K562 (cell line): Measurements from ENCODE around the gene KCNK1. TPM values are rescaled to one million over a fixed set of nuclear protein-coding genes. Genes with fewer than 3 reads are reported as not detected.

Experiments
- ATAC-seq: fragments of 200-7000 bp; cut with Tn5 transposase; 3 replicates; pipeline ENCODE4 v1.9.1; 2020; ENCODE audit warnings: moderate library complexity
- BruUV-seq: library from RNA; stranded (reverse); fragments of 400-500 nt; replicated peaks from 2 replicates; lab custom pipeline; 2021; lab: Mats Ljungman, UMichigan
- CTCF ChIA-PET: fragments of 300-600 bp; formaldehyde crosslinking; extraction: SDS; loops from one replicate; lab custom pipeline; 2021; ENCODE audit warnings: low intra/inter-chr PET ratio; lab: Yijun Ruan, JAX
- POLR2A ChIA-PET: fragments of 300-600, 350-650 bp; sonication (Branson Sonifier 250); formaldehyde crosslinking; extraction: SDS; loops from one replicate; lab custom pipeline; 2021; ENCODE audit warnings: antibody characterized with exemption, inconsistent platforms; lab: Yijun Ruan, JAX
- DNase-seq, 4 experiments: peaks; one replicate each; pipeline versions ENCODE4 v3.0.0 to v3.0.0-alpha.2; 2011 to 2018; ENCODE audit warnings: low spot score in 3 of 4, mixed read lengths in 3 of 4; ENCODE audit errors: extremely low read depth in 1 of 4
- FAIRE-seq: peaks from 2 replicates; lab custom pipeline; 2011; peaks lifted over from hg19 to GRCh38; lab: Jason Lieb, UNC
- H2AFZ ChIP-seq: 2 replicates; pipeline ENCODE4 v1.6.0; 2011; ENCODE audit warnings: low read depth, low read length, control low read depth, inconsistent platforms
- H3K27ac ChIP-seq: fragments of 200-600 bp; 3 replicates; pipeline ENCODE4 v1.8.0; 2011; ENCODE audit warnings: low read depth, mild to moderate bottlenecking, control low read depth, inconsistent platforms, low read length, moderate library complexity, mixed read lengths; ENCODE audit errors: extremely low read depth
- H3K27me3 ChIP-seq, 2 experiments: fragments of 300-600 bp in 1 of 2; 2 replicates in 1 of 2; 3 replicates in 1 of 2; pipeline versions ENCODE4 v1.6.0 to v1.8.0; 2011; ENCODE audit warnings: inconsistent platforms in 2 of 2, low read length in 2 of 2, mild to moderate bottlenecking in 1 of 2, mixed read lengths in 1 of 2, moderate library complexity in 1 of 2; ENCODE audit not compliant: control insufficient read depth in 2 of 2, insufficient read depth in 2 of 2
- H3K36me3 ChIP-seq: fragments of 300-600 bp; 3 replicates; pipeline ENCODE4 v1.8.0; 2011; ENCODE audit warnings: mild to moderate bottlenecking, low read length, inconsistent platforms; ENCODE audit not compliant: control insufficient read depth, insufficient read depth
- H3K4me1 ChIP-seq, 2 experiments: fragments of 200-600 bp in 1 of 2; replicated peaks in 1 of 2; 2 replicates in 1 of 2; 3 replicates in 1 of 2; pipeline versions ENCODE4 v1.5.1 to v1.8.0; 2011; ENCODE audit warnings: inconsistent platforms in 2 of 2, low read length in 2 of 2, mild to moderate bottlenecking in 1 of 2, mixed read lengths in 1 of 2, moderate library complexity in 1 of 2; ENCODE audit not compliant: control insufficient read depth in 2 of 2, insufficient read depth in 2 of 2
- H3K4me2 ChIP-seq: 2 replicates; pipeline ENCODE4 v1.6.1; 2011; ENCODE audit warnings: low read length, control low read depth, inconsistent platforms, mixed read lengths; ENCODE audit not compliant: insufficient read depth
- H3K4me3 ChIP-seq: fragments of 200-600 bp; sonication (generic), shearing (Covaris generic); 2 replicates; pipeline ENCODE4 v1.5.1; 2016; ENCODE audit warnings: control low read depth, inconsistent platforms
- H3K79me2 ChIP-seq: fragments of 200-600 bp; 3 replicates; pipeline ENCODE4 v1.8.0; 2011; ENCODE audit warnings: low read length, inconsistent platforms; ENCODE audit not compliant: control insufficient read depth, insufficient read depth
- H3K9ac ChIP-seq, 2 experiments: 2 replicates each; pipeline versions ENCODE4 v1.6.0 to v1.6.1; 2011; ENCODE audit warnings: low read depth in 2 of 2, low read length in 2 of 2, control low read depth in 1 of 2, inconsistent platforms in 1 of 2, mild to moderate bottlenecking in 1 of 2, mixed read lengths in 1 of 2; ENCODE audit not compliant: insufficient read depth in 1 of 2
- H3K9me1 ChIP-seq: one replicate; pipeline ENCODE4 v1.6.0; 2011; ENCODE audit warnings: inconsistent platforms, mild to moderate bottlenecking, low read length, moderate library complexity; ENCODE audit not compliant: control insufficient read depth, insufficient read depth
- H3K9me3 ChIP-seq: replicated peaks from 2 replicates; pipeline ENCODE4 v1.5.1; 2011; ENCODE audit warnings: low read depth, low read length, inconsistent platforms; ENCODE audit not compliant: control insufficient read depth, insufficient read depth
- H4K20me1 ChIP-seq: replicated peaks from 2 replicates; pipeline ENCODE4 v1.6.1; 2011; ENCODE audit warnings: low read length, inconsistent platforms, mixed read lengths; ENCODE audit not compliant: control insufficient read depth, insufficient read depth
- CBFA2T3 ChIP-seq: fragments of 450-650 bp; IDR thresholded peaks from 2 replicates; pipeline ENCODE4 v1.6.1; 2017
- CHCHD3 ChIP-seq: fragments of 250-450 bp; sonication (Bioruptor Pico); IDR thresholded peaks from 2 replicates; pipeline ENCODE4 v2.1.2; 2022; ENCODE audit warnings: mild to moderate bottlenecking
- PHF8 ChIP-seq: fragments of 200-600 bp; sonication (generic); IDR thresholded peaks from 2 replicates; pipeline ENCODE4 v1.6.1; 2012; ENCODE audit warnings: mixed run types, mild to moderate bottlenecking, inconsistent platforms, low read length, moderate library complexity, borderline replicate concordance
- SAFB2 ChIP-seq: fragments of 200-400 bp; formaldehyde crosslinking; IDR thresholded peaks from 2 replicates; pipeline ENCODE4 v1.6.1; 2018; ENCODE audit warnings: borderline replicate concordance, low read length, low read depth, moderate library complexity; ENCODE audit not compliant: severe bottlenecking
- TCF3 ChIP-seq: sonication (generic); formaldehyde crosslinking; IDR thresholded peaks from 2 replicates; pipeline ENCODE4 v1.4.0; 2020; ENCODE audit warnings: mild to moderate bottlenecking, missing genetic modification reagents
- in situ Hi-C: fragments of 300-500 bp; cut with MboI; formaldehyde crosslinking; loops from 4 replicates; pipeline ENCODE4 v1.15.0; 2018; ENCODE audit warnings: inconsistent platforms, mixed read lengths
- intact Hi-C: fragments of 100-400 bp; cut with micrococcal nuclease; formaldehyde crosslinking; loops from 2 replicates; pipeline ENCODE4 v1.14.2; 2022
- polyA plus RNA-seq, 8 experiments: library from polyadenylated mRNA; depleted of rRNA in 4 of 8; stranded (reverse) in 5 of 8; unstranded in 3 of 8; fragments of >200 nt; fragmentation: Nextera tagmentation in 2 of 8; fragmentation: Illumina TruSeq in 1 of 8; extraction: Ambion mirVana in 2 of 8; extraction: Trizol in 1 of 8; gene quantifications; 2 replicates each; pipeline versions ENCODE4 v1.2.1 to v1.2.3, GENCODE V29; 2011 to 2014; ENCODE audit warnings: inconsistent platforms in 1 of 8, missing spikeins in 1 of 8
- total RNA-seq, 7 experiments: library from RNA; depleted of rRNA in 6 of 7; stranded (reverse); fragments of >200 nt in 6 of 7; fragmentation: Illumina TruSeq in 2 of 7; extraction: Trizol in 2 of 7; gene quantifications; 2 replicates each; pipeline versions ENCODE4 v1.2.1 to v1.2.3, GENCODE V29; 2011 to 2021; ENCODE audit warnings: low replicate concordance in 1 of 7
- TF ChIP-seq, protein P1 (sequence below): sonication (generic); formaldehyde crosslinking; IDR thresholded peaks from 2 replicates; pipeline ENCODE4 v1.8.0; 2022; ENCODE audit warnings: missing genetic modification reagents, mild to moderate bottlenecking, moderate library complexity, borderline replicate concordance
- TF ChIP-seq, protein P2 (sequence below): fragments of 450-650 bp; IDR thresholded peaks from 2 replicates; pipeline ENCODE4 v1.7.0; 2016; ENCODE audit warnings: borderline replicate concordance

The KCNK1 gene
- total and polyA plus RNA-seq, 9 of the 15 experiments (the other 6 are each of a cell fraction or from before 2014, with no cell fraction given): 3.1 to 22.7 (median 6.0) TPM

DNA sequence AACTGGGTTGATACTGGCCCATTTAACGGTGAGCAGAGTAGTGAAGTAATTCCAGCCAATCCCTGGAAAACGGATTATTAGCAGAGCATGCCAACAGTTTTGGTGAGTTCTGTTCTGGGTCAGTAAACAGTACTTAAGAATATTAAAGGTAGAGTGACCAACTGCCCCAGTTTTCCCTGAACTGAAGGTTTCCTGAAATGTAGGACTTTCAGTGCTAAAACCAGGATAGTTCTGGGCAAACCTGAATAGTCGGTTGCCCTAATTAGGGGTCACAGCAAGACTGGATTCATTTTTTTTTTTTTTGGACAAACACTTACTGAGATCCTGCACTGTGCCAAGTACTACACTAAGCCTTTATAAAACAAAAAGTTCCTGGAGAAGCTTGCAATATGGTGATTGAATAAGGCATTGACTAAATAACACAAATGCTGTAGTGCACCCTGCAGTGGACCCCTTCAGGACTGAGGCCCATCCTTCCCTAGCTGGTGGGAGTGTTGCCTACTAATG lies 75.9 kb downstream of the KCNK1 start (continued):
- TF ChIP-seq, protein P1, sequence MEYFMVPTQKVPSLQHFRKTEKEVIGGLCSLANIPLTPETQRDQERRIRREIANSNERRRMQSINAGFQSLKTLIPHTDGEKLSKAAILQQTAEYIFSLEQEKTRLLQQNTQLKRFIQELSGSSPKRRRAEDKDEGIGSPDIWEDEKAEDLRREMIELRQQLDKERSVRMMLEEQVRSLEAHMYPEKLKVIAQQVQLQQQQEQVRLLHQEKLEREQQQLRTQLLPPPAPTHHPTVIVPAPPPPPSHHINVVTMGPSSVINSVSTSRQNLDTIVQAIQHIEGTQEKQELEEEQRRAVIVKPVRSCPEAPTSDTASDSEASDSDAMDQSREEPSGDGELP (CRISPR knock-in tag): no peak
- TF ChIP-seq CHCHD3 (CRISPR knock-in tag): no peak
- TF ChIP-seq, protein P2, sequence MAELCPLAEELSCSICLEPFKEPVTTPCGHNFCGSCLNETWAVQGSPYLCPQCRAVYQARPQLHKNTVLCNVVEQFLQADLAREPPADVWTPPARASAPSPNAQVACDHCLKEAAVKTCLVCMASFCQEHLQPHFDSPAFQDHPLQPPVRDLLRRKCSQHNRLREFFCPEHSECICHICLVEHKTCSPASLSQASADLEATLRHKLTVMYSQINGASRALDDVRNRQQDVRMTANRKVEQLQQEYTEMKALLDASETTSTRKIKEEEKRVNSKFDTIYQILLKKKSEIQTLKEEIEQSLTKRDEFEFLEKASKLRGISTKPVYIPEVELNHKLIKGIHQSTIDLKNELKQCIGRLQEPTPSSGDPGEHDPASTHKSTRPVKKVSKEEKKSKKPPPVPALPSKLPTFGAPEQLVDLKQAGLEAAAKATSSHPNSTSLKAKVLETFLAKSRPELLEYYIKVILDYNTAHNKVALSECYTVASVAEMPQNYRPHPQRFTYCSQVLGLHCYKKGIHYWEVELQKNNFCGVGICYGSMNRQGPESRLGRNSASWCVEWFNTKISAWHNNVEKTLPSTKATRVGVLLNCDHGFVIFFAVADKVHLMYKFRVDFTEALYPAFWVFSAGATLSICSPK: no peak

DNA sequence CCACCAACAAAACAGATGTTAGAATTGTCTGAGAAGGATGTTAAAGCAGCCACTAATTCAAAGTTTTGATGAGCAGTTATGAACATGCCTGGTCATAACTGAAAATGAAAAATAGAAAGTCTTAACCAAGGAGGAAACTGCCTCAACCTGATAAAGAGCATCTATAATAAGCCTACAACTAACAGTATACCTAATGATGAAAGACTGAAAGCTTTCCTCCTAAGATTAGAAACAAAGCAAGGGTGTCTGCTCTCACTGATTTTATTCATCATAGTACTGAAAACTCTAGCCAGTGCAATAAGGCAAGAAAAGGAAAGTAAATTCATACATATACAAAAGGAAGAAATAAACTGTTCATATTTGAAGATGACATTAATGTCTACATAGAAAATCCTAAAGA lies 82.0 kb downstream of the KCNK1 start:
- H3K27me3 ChIP-seq: no peaks in the 10 kb centered on the region
- no TSS peak for BruUV-seq
- CTCF ChIA-PET: no interaction called here
- no peak overlapping the region for H2AFZ ChIP-seq
- no peaks in the 10 kb centered on the region for H3K9me3 ChIP-seq
- H3K4me3 ChIP-seq: no peak overlapping the region
- H3K9ac ChIP-seq: no peak overlapping the region
- FAIRE-seq (no peak), ATAC-seq (no peak)
- H4K20me1 ChIP-seq: no peaks in the 10 kb centered on the region
- in situ Hi-C loops: no loop called here
- peak; percentile 28; the same call in 1 of the 2 replicates for TF ChIP-seq TCF3 (CRISPR knock-in tag)
- peak; percentile 42; the same call in 1 of the 2 replicates for TF ChIP-seq CBFA2T3
- no peak for TF ChIP-seq SAFB2
- no peak for TF ChIP-seq PHF8
- TF ChIP-seq, all 486 proteins: peak for 2
- Histone ChIP-seq H3K9me1 (no peaks in the 10 kb centered on the region), H3K4me2 (no peak overlapping the region), H3K27ac (no peak overlapping the region), H3K4me1 (no peaks in the 10 kb centered on the region; a peak in 1 of 5 replicates), H3K79me2 (no peaks in the 10 kb centered on the region), H3K36me3 (no peaks in the 10 kb centered on the region)
- no peak for DNase-seq
- intact Hi-C loops: no loop called here
- POLR2A ChIA-PET: no interaction called here
